HG02763 (cell line): Measurements from ENCODE around the gene BCL2L13.
"Not testable (repeated sequence)": the region's sequence is repeated elsewhere in the genome, so short reads cannot be mapped to it uniquely, and the experiment has no call there.

Experiments
- ATAC-seq: cut with Tn5 transposase; IDR thresholded peaks from one replicate; pipeline ENCODE4 v1.9.1; 2021; ENCODE audit warnings: mild to moderate bottlenecking, moderate library complexity; ENCODE audit not compliant: unreplicated experiment

BCL2L13 gene

DNA sequence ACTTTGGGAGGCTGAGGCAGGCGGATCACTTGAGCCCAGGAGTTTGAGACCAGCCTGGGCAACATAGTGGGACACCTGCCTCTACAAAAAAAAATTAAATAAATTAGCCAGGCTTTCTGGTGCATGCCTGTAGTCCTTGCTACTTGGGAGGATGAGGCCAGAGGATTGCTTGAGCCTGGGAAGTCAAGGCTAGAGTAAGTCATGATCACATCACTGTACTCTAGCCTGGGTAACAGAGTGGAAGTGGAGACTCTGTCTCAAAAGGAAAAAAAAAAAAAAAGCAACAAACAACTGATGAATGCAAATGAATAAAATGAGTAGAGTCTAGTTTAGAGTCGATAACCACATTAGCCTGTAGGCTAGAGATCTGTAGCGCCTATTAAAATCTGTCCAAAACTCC is 3.9 kb upstream of the BCL2L13 start:
- no peak for ATAC-seq

DNA sequence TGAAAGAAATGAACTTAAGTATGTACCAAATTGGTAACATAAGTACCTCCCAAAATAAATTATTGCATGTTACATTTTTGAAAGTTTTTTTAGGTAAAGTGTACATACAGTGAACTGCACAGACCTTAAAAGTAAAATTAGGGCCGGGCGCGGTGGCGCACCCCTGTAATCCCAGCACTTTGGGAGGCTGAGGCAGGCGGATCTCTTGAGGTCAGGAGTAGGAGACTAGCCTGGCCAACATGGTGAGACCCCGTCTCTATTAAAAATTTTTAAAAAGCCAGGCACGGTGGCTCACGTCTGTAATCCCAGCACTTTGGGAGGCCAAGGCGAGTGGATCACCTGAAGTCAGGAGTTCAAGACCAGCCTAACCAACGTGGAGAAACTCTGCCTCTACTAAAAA is 1.7 kb upstream of the BCL2L13 start:
- ATAC-seq: not testable (repeated sequence)

DNA sequence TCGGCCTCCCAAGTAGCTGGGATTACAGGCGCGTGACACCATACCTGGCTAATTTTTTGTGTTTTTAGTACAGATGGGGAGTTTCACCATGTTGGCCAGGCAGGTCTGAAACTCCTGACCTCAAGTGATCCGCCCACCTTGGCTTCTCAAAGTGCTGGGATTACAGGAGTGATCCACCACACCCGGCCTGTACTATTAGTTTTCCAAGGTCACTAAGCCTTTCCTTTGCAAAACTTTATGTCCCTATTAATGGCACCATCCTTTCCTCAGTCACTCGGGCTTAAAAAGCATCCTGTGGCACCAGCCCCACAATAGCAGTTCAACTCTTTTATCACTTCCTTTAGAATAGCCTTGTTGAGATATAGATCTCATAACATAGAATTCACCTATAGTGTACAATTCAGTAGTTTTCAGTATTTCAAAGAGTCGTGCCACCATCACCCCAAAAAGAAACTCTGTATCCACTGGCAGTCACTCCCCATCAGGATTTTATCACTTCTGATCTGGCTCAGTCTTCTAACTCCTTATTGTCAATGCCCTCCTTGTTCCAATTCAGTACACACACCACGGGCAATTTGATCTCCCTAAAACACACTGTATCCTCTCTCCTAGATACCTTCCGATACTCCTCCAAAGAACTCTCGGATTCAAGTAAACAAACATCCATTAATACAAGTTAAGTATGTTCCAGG is 921 bp upstream of the BCL2L13 start:
- ATAC-seq: no peak

DNA sequence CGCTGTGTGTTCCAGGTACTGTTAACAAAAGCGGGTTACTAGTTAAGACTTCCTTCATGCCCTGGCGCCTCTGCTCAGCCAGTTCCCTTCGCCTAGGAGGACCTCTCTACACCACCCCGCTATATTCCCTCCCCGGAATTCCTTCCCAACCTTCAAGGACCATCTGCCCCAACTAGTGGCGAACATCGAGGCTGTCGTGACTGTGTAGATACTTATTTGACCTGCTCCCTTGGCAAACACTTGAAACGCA is 450 bp upstream of the BCL2L13 start:
- peak; percentile 14 for ATAC-seq

DNA sequence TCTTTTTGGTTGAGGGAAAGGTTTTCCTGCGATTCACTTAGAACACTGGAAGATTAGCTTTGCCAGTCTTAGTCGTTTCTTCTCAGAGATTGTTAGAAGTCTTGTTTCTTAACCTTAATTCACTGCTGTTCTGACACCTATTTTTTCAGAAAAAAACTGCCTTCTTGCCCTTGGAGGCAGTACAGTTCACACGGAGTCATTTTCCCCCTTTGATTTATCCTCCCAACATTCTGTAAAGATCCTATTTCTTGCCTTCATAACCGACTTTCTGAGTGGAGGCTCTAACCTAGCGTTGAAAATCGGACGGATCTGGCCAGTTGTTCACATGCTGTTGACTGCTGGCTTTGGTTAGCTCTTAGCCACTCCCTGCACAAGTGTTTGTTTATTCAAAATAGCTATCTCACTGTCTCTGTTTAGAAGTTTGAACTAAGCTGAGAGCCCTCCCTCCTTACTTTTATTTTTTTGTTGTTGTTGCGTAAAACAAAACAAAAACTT is 737 bp downstream of the BCL2L13 start:
- peak; percentile 38 for ATAC-seq

DNA sequence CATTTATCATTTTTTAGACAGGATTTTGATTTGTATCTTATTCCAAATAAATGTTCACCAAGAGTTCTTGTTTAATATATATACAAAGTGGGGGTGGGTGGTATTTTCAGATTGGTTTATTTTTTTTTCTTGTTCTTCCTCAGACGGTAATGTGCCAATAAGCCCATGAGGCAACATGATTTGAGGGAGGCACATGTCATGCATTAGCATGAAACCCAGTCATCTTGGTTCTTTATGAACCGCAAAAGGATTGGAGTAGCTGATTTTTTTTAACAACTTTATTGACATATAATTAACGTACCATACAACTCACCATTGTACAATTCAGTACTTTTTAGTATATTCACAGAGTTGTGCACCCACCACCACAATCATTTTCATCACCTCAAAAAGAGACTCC is 2.7 kb downstream of the BCL2L13 start:
- no peak for ATAC-seq

DNA sequence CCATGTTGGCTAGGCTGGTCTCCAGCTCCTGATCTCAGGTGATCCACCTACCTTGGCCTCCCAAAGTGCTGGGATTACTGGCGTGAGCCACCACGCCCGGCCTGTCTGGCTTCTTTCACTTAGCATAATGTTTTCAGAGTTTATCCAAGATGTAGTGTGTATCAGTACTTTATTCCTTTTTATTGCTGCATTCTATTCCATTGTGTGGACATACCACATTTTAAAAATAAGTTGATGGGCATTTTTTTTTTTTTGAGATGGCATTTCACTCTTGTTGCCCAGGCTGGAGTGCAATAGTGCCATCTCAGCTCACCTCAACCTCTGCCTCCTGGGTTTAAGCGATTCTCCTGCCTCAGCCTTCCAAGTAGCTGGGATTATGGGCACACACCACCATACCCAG is 3.8 kb downstream of the BCL2L13 start:
- ATAC-seq: not testable (repeated sequence)

DNA sequence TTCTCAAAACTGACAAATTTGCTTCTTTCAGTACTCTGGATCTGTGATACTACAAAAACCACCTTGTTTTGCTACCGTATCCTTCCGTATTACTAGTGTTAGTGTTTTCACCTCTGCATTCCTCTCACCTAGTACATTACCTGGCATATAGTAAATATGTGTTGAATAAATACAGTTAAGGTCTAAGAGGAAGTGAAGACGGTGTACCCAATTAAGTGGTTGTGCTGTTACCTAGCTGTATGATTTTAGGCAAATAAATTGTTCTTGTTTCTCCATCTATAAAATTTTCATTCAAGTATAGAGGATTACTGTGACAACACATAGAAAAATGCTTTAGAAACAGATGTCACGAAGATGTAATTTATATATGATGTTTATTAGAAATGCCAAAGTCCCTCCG is 8.9 kb downstream of the BCL2L13 start:
- no peak for ATAC-seq

DNA sequence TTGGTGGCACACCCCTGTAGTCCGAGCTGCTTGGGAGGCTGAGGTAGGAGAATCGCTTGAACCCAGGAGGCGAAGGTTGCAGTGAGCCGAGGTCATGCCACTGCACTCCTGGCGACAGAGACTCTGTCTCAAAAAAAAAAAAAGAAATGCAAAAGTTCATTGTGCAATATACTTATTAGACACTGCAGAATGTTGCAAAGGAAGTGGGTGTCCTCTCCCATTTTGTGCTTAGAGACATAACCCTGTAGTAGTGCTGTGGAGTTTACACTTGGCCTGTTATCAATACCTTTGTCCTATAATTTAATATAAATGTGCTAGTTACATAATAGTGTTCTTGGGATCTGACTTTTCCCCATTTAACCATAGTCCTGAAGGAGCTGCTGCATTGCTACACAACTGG is 9.4 kb downstream of the BCL2L13 start:
- ATAC-seq: no peak

DNA sequence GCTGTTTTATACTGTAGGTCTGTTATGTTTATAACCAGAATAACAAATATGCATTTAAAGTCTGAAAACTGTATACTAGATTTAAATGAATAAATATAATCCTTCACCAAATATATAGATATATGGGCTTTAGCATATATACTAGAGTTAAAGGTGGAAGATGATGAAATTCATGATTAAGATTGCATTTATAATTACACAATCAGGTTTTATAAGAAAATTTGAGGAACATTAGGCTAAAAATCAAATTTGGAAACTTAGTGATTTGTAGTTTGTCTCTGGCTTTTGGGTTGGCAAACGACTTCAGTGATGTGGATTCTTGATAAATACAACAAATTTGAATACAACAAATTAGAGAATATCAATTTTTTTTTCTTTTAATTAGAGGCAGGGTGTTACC is 10.0 kb downstream of the BCL2L13 start:
- ATAC-seq: no peak

DNA sequence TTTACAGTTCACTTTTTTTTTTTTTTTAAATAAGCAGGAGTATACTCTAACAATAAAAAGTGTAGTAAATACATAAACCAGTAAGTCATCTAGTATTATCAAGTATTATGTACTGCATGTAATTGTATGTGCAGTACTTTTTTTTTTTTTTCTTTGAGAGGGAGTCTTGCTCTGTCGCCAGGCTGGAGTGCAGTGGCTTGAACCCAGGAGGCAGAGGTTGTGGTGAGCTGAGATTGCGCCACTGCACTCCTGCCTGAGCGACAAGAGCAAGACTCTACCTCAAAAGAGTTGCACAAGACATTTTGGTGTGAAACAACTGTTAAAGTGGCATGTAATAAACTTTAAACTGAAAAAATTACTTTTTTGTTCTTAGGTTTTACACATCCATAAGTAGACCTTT is 16.7 kb downstream of the BCL2L13 start:
- no peak for ATAC-seq

DNA sequence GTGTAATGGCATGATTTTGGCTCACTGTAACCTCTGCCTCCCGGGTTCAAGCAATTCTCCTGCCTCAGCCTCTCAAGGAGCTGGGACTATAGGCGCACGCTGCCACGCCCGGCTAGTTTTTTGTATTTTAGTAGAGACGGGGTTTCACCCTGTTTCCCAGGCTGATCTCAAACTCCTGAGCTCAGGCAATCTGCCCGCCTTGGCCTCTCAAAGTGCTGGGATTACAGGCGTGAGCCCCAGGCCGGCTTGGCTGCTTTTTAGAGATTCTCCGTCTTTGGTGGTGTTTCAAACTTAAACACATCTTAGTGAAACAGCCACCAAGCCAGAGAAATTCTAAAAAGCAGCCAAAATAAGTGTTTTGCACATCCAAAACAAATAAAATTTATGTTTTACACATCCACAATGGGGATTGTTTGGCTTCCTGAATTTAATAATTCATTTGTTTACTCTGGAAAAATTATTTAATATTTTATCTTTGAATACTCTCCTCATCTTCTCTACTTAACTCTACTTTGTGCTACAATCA is 18.4 kb downstream of the BCL2L13 start:
- ATAC-seq: no peak

DNA sequence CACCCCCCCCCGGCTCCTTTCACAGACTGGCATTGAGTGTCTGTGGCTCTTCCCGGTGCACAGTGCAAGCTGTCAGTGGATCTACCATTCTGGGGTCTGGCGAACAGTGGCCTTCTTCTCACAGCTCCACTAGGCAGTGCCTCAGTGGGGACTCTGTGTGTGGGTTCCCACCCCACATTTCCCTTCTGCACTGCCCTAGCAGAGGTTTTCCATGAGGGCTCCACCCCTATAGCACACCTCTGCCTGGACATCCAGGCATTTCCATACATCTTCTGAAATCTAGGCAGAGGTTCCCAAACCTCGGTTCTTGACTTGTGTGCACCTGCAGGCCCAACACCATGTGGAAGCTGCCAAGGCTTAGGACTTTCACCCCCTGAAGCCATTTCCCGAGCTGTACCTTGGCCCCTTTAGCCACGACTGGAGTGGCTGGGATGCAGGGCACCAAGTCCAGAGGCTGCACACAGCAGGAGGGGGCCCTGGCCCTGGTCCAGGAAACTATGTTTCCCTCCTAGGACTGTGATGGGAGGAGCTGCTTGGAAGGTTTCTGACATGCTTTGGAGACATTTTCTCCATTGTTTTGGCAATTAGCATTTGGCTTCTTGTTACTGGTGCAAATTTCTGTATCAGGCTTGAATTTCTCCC is 26.0 kb downstream of the BCL2L13 start:
- no peak for ATAC-seq

DNA sequence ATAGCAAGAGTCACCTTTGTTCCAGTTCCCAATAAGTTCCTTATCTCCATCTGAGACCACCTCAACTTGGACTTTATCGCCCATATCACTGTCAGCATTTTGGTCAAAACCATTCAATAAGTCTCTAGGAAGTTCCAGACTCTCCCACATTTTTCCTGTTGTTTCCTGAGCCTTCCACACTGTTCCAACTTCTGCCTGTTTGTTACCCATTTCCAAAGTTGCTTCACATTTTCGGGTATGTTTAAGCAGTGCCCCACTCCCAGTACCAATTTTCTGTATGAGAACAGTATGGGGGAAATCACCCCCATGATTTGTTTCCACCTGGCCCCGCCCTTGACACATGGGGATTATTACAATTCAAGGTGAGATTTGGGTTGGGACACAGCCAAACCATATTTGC is 26.7 kb downstream of the BCL2L13 start:
- no peak for ATAC-seq

DNA sequence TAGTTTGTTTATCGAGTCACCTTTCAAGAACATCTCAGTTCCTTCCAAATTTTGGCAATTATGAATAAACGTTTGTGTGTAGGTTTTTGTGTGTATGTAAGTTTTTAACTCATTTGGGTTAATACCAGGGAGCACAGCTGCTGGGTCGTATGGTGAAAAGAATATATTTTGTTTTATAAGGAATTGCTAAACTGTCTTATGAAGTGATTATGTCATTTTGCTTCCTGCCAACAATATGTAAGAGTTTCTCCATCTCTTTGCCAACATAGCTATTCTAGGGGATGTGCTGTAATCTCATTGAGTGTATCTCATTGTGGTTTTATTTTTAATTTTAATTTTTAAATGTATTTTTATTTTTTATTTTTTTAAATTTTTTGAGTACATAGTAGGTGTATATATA is 27.3 kb downstream of the BCL2L13 start:
- no peak for ATAC-seq

DNA sequence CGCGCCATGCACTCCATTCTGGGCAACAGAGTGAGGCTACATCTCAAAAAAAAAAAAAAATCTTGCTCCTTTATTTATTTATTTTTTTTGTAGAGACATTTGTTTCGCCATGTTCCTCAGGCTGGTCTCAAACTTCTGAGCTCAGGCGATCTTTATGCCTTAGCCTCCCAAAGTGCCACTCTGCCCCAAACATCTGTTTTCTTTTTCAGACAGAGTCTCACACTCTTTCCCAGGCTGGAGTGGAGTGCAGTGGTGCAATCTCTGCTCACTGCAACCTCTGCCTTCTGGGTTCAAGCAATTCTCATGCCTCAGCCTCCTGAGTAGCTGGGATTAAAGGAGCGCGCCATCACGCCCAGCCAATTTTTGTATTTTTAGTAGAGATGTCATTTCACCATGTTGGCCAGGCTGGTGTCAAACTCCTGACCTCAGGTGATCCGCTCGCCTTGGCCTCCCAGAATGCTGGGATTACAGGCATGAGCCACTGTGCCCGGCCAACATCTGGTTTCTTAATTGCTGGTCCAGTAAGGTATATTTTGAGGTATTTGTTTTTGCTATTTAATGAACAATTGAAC is 33.0 kb downstream of the BCL2L13 start:
- not testable (repeated sequence) for ATAC-seq

DNA sequence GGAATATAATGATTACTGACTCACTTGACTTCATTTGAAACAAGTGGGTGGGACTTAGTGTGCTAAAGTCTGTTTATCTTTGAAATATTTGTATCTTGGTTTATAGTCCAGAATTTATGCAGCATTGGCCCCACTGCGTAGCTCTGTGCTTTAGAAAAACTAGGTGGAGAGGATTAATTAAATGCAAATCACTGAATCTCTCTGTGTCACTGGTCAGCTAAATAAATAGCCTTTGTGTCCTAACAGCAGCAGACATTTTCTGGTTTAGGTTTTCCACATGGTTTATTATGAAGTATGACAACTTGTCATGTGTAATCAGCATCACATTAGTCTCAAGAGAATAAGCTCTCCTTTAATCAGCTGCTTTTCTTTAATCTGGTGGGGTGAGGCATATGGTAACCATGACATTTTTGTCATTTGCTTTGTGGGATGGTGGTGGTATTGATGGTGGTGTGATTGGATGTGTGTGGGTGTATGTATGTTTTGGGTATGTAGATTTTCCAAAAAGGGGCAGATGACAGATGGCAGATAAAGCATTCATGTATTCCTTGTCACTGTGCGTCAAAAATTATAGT is 33.9 kb downstream of the BCL2L13 start:
- ATAC-seq: no peak

DNA sequence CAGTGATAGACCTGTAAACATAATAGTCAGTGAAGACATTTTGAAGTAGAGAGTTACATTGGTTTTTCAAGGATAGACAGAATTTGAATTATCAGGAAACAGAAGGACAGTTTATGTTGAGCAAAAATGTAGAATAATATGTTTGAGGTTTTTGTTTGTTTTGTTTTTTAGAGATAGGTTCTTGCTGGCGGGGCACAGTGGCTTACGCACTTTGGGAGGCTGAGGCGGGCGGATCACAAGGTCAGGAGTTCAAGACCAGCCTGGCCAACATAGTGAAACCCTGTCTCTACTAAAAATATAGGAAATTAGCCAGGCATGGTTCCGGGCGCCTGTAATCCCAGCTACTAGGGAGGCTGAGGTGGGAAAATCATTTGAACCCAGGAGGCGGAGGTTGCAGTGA is 35.6 kb downstream of the BCL2L13 start:
- no peak for ATAC-seq

DNA sequence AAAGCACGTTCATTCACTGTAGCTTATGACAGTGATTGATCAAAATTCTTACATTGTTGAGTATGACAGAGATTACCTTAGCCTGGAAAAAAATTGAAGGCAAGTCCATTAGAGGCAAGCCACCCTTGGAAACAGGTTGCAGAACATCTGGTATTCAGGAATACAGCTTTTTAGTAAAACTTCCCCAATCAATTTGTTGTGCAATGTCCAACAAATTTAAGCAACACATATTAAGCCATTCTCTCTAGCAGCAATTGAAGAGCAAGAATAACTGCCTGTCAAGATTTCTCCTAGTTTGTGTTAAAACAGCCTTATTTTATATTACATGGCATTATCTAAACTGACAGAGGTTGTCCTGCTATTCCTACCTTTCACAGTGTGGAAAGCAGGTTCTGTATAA is 37.0 kb downstream of the BCL2L13 start:
- ATAC-seq: no peak

DNA sequence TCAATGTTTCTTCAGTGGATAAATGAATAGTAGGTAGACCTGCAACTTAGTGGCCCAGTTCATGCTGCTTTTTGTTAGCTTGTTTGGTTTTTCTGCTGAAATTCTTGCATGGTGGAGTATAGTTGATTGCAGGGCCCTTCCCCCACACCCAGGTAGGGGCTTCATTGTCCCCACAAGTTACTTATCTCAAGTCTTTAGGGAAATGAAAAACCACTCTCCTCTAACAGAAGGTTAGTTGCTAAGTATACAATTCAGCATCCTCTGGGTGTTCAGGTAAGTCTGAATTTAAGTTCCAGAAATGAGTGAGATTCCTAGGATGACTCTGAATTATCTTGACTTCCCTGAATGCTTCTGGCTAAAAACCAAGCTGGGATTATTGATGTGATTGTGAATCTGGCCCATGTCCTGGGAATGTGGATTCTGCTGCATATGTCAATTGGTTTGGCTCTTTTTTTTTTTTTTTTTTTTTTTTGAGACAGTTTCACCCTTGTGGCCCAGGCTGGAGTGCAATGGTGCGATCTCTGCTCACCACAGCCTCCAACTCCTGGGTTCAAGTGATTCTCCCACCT is 40.3 kb downstream of the BCL2L13 start:
- ATAC-seq: no peak

DNA sequence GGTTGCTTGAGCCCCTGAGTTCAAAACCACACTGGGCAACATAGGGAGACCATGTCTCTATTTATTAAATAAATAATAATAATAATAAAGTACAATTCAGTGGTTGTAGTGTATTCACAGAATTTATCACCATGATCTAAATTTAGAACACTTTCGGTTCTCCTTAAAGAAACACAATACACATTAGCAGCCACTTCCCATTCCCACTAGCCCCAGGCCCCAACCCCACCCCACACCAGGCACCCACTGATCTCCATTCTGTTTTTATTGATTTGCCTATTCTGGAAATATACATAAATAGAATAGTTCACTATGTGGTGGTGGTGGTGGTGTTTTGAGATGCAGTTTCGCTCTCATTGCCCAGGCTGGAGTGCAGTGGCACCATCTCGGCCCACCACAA is 45.7 kb downstream of the BCL2L13 start:
- ATAC-seq: no peak

DNA sequence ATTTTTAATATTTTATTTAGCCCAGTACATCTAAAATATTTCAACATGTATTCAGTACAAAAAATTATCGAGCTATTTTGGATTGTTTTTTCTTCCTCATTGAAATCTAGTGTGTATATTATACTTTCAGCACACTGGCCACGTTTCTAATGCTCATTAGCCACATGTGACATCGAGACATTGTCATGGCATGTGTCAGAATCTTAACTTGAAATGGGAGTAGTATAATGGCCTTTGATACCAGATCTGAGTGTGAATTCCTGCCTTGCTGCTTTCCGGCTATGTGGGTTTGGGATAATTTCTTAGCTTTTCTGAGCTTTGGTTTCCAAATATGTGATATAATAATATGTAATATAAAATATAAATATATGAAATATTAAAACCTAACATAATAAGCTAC is 54.3 kb downstream of the BCL2L13 start:
- no peak for ATAC-seq
